BE2C (cell line): ENCODE data around the gene SYT9.

ENCODE experiments used
- DNase-seq: peaks from one replicate; pipeline ENCODE4 v3.0.0-alpha.2; 2020
- H3K27me3 ChIP-seq: fragments of 250-450 bp; sonication (Bioruptor Pico); 2 replicates; pipeline ENCODE4 v1.5.1; 2020; ENCODE audit warnings: mild to moderate bottlenecking
- H3K36me3 ChIP-seq: fragments of 250-450 bp; sonication (Bioruptor Pico); 2 replicates; pipeline ENCODE4 v1.5.1; 2020; ENCODE audit warnings: mild to moderate bottlenecking
- H3K4me1 ChIP-seq: fragments of 250-450 bp; sonication (Bioruptor Pico); 2 replicates; pipeline ENCODE4 v1.5.1; 2020
- H3K4me3 ChIP-seq: 2 replicates; pipeline ENCODE4 v1.5.1; 2011; ENCODE audit warnings: low read depth, low read length
- H3K9me3 ChIP-seq: fragments of 250-450 bp; sonication (Bioruptor Pico); 2 replicates; pipeline ENCODE4 v1.5.1; 2020
- CTCF ChIP-seq: IDR thresholded peaks from 2 replicates; pipeline ENCODE4 v1.5.1; 2012; ENCODE audit warnings: mild to moderate bottlenecking, low read depth, low read length

SYT9 gene

DNA sequence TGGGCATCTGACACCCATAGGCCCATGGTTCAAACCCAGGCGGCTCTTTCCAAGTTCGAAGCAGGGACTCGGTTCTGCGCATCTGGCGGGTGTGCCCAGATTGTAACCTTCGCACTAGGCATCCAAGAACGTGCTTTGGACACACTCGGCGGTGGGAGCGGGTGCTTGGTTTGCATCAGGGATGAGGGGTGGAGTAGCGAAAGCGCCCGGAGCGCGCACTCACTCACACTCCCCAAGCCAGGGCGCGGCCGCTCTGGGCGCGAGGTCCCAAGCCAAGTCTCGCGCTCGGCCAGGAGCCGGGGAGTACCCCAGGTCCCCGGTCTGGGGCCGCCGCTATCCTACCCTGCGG lies 243 bp upstream of the SYT9 start:
- DNase-seq, result no peak

DNA sequence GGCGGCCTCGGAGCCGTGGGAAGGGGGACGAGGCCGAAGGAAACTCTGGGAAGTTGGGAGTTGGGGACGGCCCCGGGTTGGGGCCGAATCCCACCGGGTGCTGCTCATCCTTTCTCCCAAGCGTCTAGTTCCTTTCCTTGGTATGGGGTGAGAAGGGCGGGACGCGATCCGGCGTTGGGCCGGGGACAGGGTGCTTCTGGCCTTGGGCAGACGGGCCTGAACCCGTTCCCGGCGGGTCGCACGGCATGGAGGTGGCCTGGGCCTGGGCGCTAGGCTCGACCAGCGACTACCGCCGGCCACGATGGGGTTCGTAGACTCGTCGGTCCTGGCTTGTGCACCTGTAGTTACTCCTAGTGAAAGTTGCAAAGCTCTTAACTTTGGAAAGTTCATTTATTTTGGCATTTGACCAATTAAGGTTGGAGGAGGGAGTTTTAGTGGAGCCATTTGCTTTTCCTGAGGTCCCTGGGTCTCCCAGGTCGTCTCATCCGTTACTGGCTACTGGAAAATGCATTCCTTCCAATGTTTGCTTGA lies 1.0 kb downstream of the SYT9 start:
- H3K27me3 ChIP-seq, result no peaks in the 10 kb centered on the region
- H3K4me3 ChIP-seq, result peak overlapping the region; percentile 61
- peak; percentile 4 for DNase-seq

More for the DNA sequence above, 243 bp upstream of the SYT9 start:
- TF ChIP-seq CTCF, result no peak
- Histone ChIP-seq H3K36me3 (no peaks in the 10 kb centered on the region), H3K9me3 (no peaks in the 10 kb centered on the region), H3K4me3 (peak overlapping the region; percentile 61), H3K4me1 (no peaks in the 10 kb centered on the region), H3K27me3 (no peaks in the 10 kb centered on the region)

GRCh38 chr11:7253800-7254199 lies 2.1 kb downstream of the SYT9 start:
- no peaks in the 10 kb centered on the region for H3K36me3 ChIP-seq
- H3K4me1 ChIP-seq, result no peaks in the 10 kb centered on the region
- no peaks in the 10 kb centered on the region for H3K9me3 ChIP-seq
- H3K4me3 ChIP-seq, result no peak overlapping the region
- no peaks in the 10 kb centered on the region for H3K27me3 ChIP-seq
- no peak for DNase-seq
- TF ChIP-seq CTCF, result no peak

More for the DNA sequence above, 1.0 kb downstream of the SYT9 start:
- H3K36me3 ChIP-seq, result no peaks in the 10 kb centered on the region
- no peaks in the 10 kb centered on the region for H3K4me1 ChIP-seq
- no peaks in the 10 kb centered on the region for H3K9me3 ChIP-seq
- no peak for TF ChIP-seq CTCF

GRCh38 chr11:7254731-7255291 lies 3.1 kb downstream of the SYT9 start:
- Histone ChIP-seq H3K36me3 (no peaks in the 10 kb centered on the region), H3K27me3 (no peaks in the 10 kb centered on the region), H3K4me1 (no peaks in the 10 kb centered on the region), H3K4me3 (no peak overlapping the region), H3K9me3 (no peaks in the 10 kb centered on the region)
- no peak for TF ChIP-seq CTCF
- no peak for DNase-seq

DNA sequence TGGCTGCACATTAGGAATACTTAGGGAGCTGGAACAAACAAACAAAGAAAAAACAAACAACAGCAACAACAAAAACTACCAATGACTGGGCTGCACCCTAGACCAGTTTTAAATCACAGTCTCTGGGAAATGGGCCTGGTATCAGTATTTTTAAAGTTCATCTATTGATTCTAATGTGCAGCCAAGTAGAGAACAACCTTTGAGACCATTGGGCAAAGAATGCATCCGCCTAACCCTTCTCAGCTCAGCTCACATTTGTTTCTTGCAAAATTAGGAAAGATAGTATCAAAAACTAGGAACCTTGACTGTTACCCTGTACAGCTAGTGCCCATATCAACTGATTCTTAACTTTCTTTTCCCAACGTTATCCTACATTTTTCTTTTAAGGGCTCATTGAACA lies 5.2 kb downstream of the SYT9 start:
- H3K27me3 ChIP-seq, result no peaks in the 10 kb centered on the region
- H3K36me3 ChIP-seq, result no peaks in the 10 kb centered on the region
- no peaks in the 10 kb centered on the region; the same call in 1 of the 2 replicates for H3K4me1 ChIP-seq
- H3K4me3 ChIP-seq, result no peak overlapping the region
- no peaks in the 10 kb centered on the region for H3K9me3 ChIP-seq
- TF ChIP-seq CTCF, result no peak
- DNase-seq, result no peak

DNA sequence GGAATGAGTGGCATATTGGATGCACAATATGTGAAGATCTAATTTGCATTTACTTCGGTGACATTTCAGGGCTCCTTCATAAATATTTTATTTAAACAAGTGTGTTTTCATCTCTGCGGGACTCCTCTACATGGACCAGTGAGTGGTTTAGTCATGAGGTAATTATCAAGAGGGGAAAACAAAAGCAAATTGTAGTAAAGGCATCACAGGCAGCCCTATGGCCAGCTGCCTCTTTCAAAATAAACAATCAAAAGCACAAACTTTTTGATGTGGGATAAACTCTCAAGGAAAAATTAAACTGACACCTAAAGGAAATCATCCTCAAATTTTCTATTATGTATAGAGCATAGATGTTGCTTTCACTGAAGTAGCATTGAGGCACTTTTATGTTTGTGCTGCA lies 6.0 kb downstream of the SYT9 start:
- TF ChIP-seq CTCF, result no peak
- H3K27me3 ChIP-seq, result no peaks in the 10 kb centered on the region
- H3K4me1 ChIP-seq, result no peaks in the 10 kb centered on the region; the same call in 1 of the 2 replicates
- H3K9me3 ChIP-seq, result no peaks in the 10 kb centered on the region
- DNase-seq, result no peak
- H3K4me3 ChIP-seq, result no peak overlapping the region
- H3K36me3 ChIP-seq, result no peaks in the 10 kb centered on the region
